ENCODE measurements around the gene NPDC1. TPM values are rescaled to one million over a fixed set of nuclear protein-coding genes. Genes with fewer than 3 reads are reported as not detected.

NPDC1 gene
- total and polyA plus RNA-seq, 11 donors = 38.4 to 114 (median 55.1) TPM

GRCh38 chr9:137044037-137044436, 1.9 kb downstream of the NPDC1 start:
- ATAC-seq (no peak), DNase-seq (no peak)
- no peak for TF ChIP-seq POLR2A (IDR thresholded peaks at IDR 0.05)
- Histone ChIP-seq H3K4me1 (peaks cover 0 to 56% (median 37%) of the 10 kb centered on the region in 12 donors), H3K9me3 (no peaks in the 10 kb centered on the region), H3K27me3 (peaks cover 0 to 38% (median 19%) of the 10 kb centered on the region in 9 donors), H3K4me3 (peak overlapping the region; percentile 12 to 92 (median 72)), H3K36me3 (peaks cover 0 to 32% (median 22%) of the 10 kb centered on the region in 9 donors), H3K27ac (peak overlapping the region; percentile 80 to 96 (median 88))
- intact Hi-C loops (cut with DNase I) = no loop called here
- WGBS, 4 donors = 72 to 82% (median 72%) methylated on average over 12 of the region's 12 CpGs

- WGBS, 4 donors = 48 to 74% (median 68%) methylated on average over 20 to 36 of the region's 36 CpGs
Measured at GRCh38 chr9:137042751-137043727, 2.9 kb downstream of the NPDC1 start.

GRCh38 chr9:137041124-137041523, 4.9 kb downstream of the NPDC1 start:
- Histone ChIP-seq H3K9me3 (no peaks in the 10 kb centered on the region), H3K4me3 (no peak overlapping the region), H3K27me3 (peaks cover 0 to 11% (median 0%) of the 10 kb centered on the region in 9 donors), H3K36me3 (peaks cover 0 to 49% (median 38%) of the 10 kb centered on the region in 9 donors), H3K27ac (peak overlapping the region in 6 of 12 donors; percentile 17 to 76 (median 32)), H3K4me1 (peaks cover 0 to 49% (median 31%) of the 10 kb centered on the region in 12 donors)
- no peak for DNase-seq
- TF ChIP-seq POLR2A (IDR thresholded peaks at IDR 0.05) (no peak), CTCF (IDR thresholded peaks at IDR 0.05) (no peak)
- intact Hi-C loops (cut with DNase I) = no loop called here
- ATAC-seq = no peak
- WGBS, 4 donors = 55 to 71% (median 64%) methylated on average over 8 to 16 of the region's 16 CpGs

More at GRCh38 chr9:137042751-137043727, 2.9 kb downstream of the NPDC1 start:
- Histone ChIP-seq H3K9me3 (no peaks in the 10 kb centered on the region), H3K27ac (peak overlapping the region; percentile 80 to 96 (median 88)), H3K36me3 (peaks cover 0 to 40% (median 32%) of the 10 kb centered on the region in 9 donors), H3K27me3 (peaks cover 0 to 30% (median 10%) of the 10 kb centered on the region in 9 donors), H3K4me3 (peak overlapping the region in 11 of 12 donors; percentile 12 to 92 (median 73)), H3K4me1 (peaks cover 0 to 56% (median 37%) of the 10 kb centered on the region in 12 donors)
- peak in 4 of 5 donors; percentile 77 to 86 (median 80) for DNase-seq
- peak; percentile 30 to 74 (median 53) for ATAC-seq
- intact Hi-C loops (cut with DNase I) = no loop called here
- peak in 1 of 2 donors; percentile 64 for TF ChIP-seq POLR2A (IDR thresholded peaks at IDR 0.05)
- TF ChIP-seq CTCF (IDR thresholded peaks at IDR 0.05) = no peak

GRCh38 chr9:137040568-137040967, 5.4 kb downstream of the NPDC1 start:
- H3K27me3 ChIP-seq = peaks cover 0 to 11% (median 0%) of the 10 kb centered on the region in 9 donors
- H3K4me1 ChIP-seq = peaks cover 0 to 46% (median 30%) of the 10 kb centered on the region in 12 donors
- 87 to 95% (median 91%) methylated on average over 14 to 23 of the region's 23 CpGs for WGBS, 4 donors

More at GRCh38 chr9:137040568-137040967, 5.4 kb downstream of the NPDC1 start:
- intact Hi-C loops (cut with DNase I) = no loop called here
- Histone ChIP-seq H3K9me3 (no peaks in the 10 kb centered on the region), H3K36me3 (peaks cover 0 to 49% (median 38%) of the 10 kb centered on the region in 9 donors), H3K27ac (peak overlapping the region in 3 of 12 donors; percentile 17 to 76 (median 34)), H3K4me3 (no peak overlapping the region)
- no peak for ATAC-seq
- TF ChIP-seq POLR2A (IDR thresholded peaks at IDR 0.05) = no peak
- no peak for TF ChIP-seq CTCF (IDR thresholded peaks at IDR 0.05)
- no peak for DNase-seq
